GM23338 (cell line): ENCODE results near the gene TDRD1. TPM values are rescaled to one million over a fixed set of nuclear protein-coding genes. Genes with fewer than 3 reads are reported as not detected.

ENCODE experiments used
- ATAC-seq: fragments of 200-7000 bp; cut with Tn5 transposase; 3 replicates; pipeline ENCODE4 v1.9.1; 2020
- DNase-seq: peaks from one replicate; pipeline ENCODE4 v3.0.0-alpha.2; 2015; ENCODE audit warnings: low spot score
- H2AFZ ChIP-seq: fragments of 200-600 bp; sonication (generic); 2 replicates; pipeline ENCODE4 v1.8.0; 2016; ENCODE audit warnings: antibody characterized with exemption, mild to moderate bottlenecking, moderate library complexity
- H3F3A ChIP-seq: fragments of 200-600 bp; sonication (generic); replicated peaks from 2 replicates; pipeline ENCODE4 v1.8.0; 2017; ENCODE audit warnings: antibody characterized with exemption, mixed run types, low read depth
- H3K27ac ChIP-seq: fragments of 200-600 bp; sonication (generic); 2 replicates; pipeline ENCODE4 v1.6.1; 2016; ENCODE audit warnings: low read depth
- H3K27me3 ChIP-seq: fragments of 200-600 bp; sonication (generic); 2 replicates; pipeline ENCODE4 v1.8.0; 2016; ENCODE audit warnings: mild to moderate bottlenecking, mixed run types, moderate library complexity; ENCODE audit not compliant: insufficient read depth
- H3K36me3 ChIP-seq: fragments of 200-600 bp; sonication (generic); 2 replicates; pipeline ENCODE4 v1.8.0; 2016; ENCODE audit warnings: mild to moderate bottlenecking; ENCODE audit not compliant: insufficient read depth
- H3K4me1 ChIP-seq: fragments of 200-600 bp; sonication (generic); 2 replicates; pipeline ENCODE4 v1.8.0; 2016; ENCODE audit warnings: mild to moderate bottlenecking, moderate library complexity; ENCODE audit not compliant: insufficient read depth
- H3K4me2 ChIP-seq: fragments of 200-600 bp; sonication (generic); 2 replicates; pipeline ENCODE4 v1.7.1; 2017; ENCODE audit warnings: mixed run types
- H3K4me3 ChIP-seq: fragments of 200-600 bp; sonication (generic); 2 replicates; pipeline ENCODE4 v1.6.1; 2016; ENCODE audit warnings: mixed run types
- H3K79me2 ChIP-seq: fragments of 200-600 bp; sonication (generic); replicated peaks from 2 replicates; pipeline ENCODE4 v1.8.0; 2017; ENCODE audit warnings: mild to moderate bottlenecking; ENCODE audit not compliant: insufficient read depth
- H3K9me2 ChIP-seq: fragments of 200-600 bp; sonication (generic); 2 replicates; pipeline ENCODE4 v1.8.0; 2017; ENCODE audit not compliant: insufficient read depth
- H4K20me1 ChIP-seq: fragments of 200-600 bp; sonication (generic); replicated peaks from 2 replicates; pipeline ENCODE4 v1.8.0; 2017; ENCODE audit warnings: mild to moderate bottlenecking; ENCODE audit not compliant: insufficient read depth
- H3K27ac Mint-ChIP-seq: 2 replicates; pipeline ENCODE4 v1.8.0; 2020; ENCODE audit warnings: inconsistent platforms, mild to moderate bottlenecking, moderate library complexity, mixed read lengths
- H3K27me3 Mint-ChIP-seq: 3 replicates; pipeline ENCODE4 v1.8.0; 2022; ENCODE audit warnings: low read depth, mild to moderate bottlenecking, moderate library complexity, mixed read lengths, inconsistent platforms; ENCODE audit not compliant: insufficient read depth, poor library complexity
- H3K36me3 Mint-ChIP-seq: 3 replicates; pipeline ENCODE4 v1.8.0; 2021; ENCODE audit warnings: low read depth, mild to moderate bottlenecking, inconsistent platforms, moderate library complexity, mixed read lengths
- H3K4me1 Mint-ChIP-seq: 3 replicates; pipeline ENCODE4 v1.8.0; 2020; ENCODE audit warnings: mild to moderate bottlenecking, inconsistent platforms, mixed read lengths
- H3K4me3 Mint-ChIP-seq: 3 replicates; pipeline ENCODE4 v1.8.0; 2021; ENCODE audit warnings: moderate library complexity, mild to moderate bottlenecking, inconsistent platforms, mixed read lengths
- H3K9me3 Mint-ChIP-seq: 3 replicates; pipeline ENCODE4 v1.8.0; 2020; ENCODE audit warnings: moderate library complexity, mild to moderate bottlenecking, inconsistent platforms, mixed read lengths
- CREB1 ChIP-seq: fragments of 250-450 bp; sonication (Bioruptor Pico); IDR thresholded peaks from 2 replicates; pipeline ENCODE4 v1.5.0; 2020; ENCODE audit warnings: low read depth, mild to moderate bottlenecking, moderate library complexity
- EZH2 ChIP-seq: fragments of 200-600 bp; sonication (generic); IDR thresholded peaks from one replicate; pipeline ENCODE4 v1.8.0; 2017; ENCODE audit warnings: antibody characterized with exemption, mild to moderate bottlenecking, low read depth; ENCODE audit not compliant: unreplicated experiment
- EZH2phosphoT487 ChIP-seq: fragments of 200-600 bp; sonication (generic); IDR thresholded peaks from one replicate; pipeline ENCODE4 v1.8.1; 2018; ENCODE audit warnings: antibody characterized with exemption; ENCODE audit not compliant: unreplicated experiment
- ZNF114 ChIP-seq: fragments of 250-450 bp; sonication (Bioruptor Pico); IDR thresholded peaks from 2 replicates; pipeline ENCODE4 v1.5.0; 2020; ENCODE audit warnings: mild to moderate bottlenecking, moderate library complexity
- ZNF331 ChIP-seq: fragments of 250-450 bp; sonication (Bioruptor Pico); IDR thresholded peaks from 2 replicates; pipeline ENCODE4 v1.5.0; 2020; ENCODE audit warnings: low read depth, mild to moderate bottlenecking, moderate library complexity
- polyA plus RNA-seq: library from polyadenylated mRNA; unstranded; fragments of >200 nt; fragmentation: Nextera tagmentation; extraction: Ambion mirVana; gene quantifications from 2 replicates; pipeline ENCODE4 v1.2.1, GENCODE V29; 2016
- total RNA-seq: library from RNA; depleted of rRNA; stranded (reverse); fragments of >200 nt; shearing (Covaris generic); gene quantifications from 2 replicates; pipeline ENCODE4 v1.2.3, GENCODE V29; 2014
- TF ChIP-seq, protein P1 (sequence below): fragments of 250-450 bp; sonication (Bioruptor Pico); IDR thresholded peaks from 2 replicates; pipeline ENCODE4 v1.5.0; 2020; ENCODE audit warnings: mild to moderate bottlenecking, moderate library complexity
- TF ChIP-seq, protein P2 (sequence below): IDR thresholded peaks from 2 replicates; pipeline ENCODE4 v1.6.1; 2016; ENCODE audit warnings: antibody characterized with exemption

The TDRD1 gene
- total and polyA plus RNA-seq, 2 experiments from 2014 or later: 0.52 to 1.5 TPM

GRCh38 chr10:114215033-114215432 lies 35.9 kb downstream of the TDRD1 start (continued):
- TF ChIP-seq, protein P1, sequence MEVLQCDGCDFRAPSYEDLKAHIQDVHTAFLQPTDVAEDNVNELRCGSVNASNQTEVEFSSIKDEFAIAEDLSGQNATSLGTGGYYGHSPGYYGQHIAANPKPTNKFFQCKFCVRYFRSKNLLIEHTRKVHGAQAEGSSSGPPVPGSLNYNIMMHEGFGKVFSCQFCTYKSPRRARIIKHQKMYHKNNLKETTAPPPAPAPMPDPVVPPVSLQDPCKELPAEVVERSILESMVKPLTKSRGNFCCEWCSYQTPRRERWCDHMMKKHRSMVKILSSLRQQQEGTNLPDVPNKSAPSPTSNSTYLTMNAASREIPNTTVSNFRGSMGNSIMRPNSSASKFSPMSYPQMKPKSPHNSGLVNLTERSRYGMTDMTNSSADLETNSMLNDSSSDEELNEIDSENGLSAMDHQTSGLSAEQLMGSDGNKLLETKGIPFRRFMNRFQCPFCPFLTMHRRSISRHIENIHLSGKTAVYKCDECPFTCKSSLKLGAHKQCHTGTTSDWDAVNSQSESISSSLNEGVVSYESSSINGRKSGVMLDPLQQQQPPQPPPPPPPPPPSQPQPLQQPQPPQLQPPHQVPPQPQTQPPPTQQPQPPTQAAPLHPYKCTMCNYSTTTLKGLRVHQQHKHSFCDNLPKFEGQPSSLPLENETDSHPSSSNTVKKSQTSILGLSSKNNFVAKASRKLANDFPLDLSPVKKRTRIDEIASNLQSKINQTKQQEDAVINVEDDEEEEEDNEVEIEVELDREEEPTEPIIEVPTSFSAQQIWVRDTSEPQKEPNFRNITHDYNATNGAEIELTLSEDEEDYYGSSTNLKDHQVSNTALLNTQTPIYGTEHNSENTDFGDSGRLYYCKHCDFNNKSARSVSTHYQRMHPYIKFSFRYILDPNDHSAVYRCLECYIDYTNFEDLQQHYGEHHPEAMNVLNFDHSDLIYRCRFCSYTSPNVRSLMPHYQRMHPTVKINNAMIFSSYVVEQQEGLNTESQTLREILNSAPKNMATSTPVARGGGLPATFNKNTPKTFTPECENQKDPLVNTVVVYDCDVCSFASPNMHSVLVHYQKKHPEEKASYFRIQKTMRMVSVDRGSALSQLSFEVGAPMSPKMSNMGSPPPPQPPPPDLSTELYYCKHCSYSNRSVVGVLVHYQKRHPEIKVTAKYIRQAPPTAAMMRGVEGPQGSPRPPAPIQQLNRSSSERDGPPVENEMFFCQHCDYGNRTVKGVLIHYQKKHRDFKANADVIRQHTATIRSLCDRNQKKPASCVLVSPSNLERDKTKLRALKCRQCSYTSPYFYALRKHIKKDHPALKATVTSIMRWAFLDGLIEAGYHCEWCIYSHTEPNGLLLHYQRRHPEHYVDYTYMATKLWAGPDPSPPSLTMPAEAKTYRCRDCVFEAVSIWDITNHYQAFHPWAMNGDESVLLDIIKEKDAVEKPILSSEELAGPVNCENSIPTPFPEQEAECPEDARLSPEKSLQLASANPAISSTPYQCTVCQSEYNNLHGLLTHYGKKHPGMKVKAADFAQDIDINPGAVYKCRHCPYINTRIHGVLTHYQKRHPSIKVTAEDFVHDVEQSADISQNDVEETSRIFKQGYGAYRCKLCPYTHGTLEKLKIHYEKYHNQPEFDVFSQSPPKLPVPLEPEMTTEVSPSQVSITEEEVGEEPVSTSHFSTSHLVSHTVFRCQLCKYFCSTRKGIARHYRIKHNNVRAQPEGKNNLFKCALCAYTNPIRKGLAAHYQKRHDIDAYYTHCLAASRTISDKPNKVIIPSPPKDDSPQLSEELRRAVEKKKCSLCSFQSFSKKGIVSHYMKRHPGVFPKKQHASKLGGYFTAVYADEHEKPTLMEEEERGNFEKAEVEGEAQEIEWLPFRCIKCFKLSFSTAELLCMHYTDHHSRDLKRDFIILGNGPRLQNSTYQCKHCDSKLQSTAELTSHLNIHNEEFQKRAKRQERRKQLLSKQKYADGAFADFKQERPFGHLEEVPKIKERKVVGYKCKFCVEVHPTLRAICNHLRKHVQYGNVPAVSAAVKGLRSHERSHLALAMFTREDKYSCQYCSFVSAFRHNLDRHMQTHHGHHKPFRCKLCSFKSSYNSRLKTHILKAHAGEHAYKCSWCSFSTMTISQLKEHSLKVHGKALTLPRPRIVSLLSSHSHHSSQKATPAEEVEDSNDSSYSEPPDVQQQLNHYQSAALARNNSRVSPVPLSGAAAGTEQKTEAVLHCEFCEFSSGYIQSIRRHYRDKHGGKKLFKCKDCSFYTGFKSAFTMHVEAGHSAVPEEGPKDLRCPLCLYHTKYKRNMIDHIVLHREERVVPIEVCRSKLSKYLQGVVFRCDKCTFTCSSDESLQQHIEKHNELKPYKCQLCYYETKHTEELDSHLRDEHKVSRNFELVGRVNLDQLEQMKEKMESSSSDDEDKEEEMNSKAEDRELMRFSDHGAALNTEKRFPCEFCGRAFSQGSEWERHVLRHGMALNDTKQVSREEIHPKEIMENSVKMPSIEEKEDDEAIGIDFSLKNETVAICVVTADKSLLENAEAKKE (CRISPR knock-in tag): no peak
- TF ChIP-seq, protein P2, sequence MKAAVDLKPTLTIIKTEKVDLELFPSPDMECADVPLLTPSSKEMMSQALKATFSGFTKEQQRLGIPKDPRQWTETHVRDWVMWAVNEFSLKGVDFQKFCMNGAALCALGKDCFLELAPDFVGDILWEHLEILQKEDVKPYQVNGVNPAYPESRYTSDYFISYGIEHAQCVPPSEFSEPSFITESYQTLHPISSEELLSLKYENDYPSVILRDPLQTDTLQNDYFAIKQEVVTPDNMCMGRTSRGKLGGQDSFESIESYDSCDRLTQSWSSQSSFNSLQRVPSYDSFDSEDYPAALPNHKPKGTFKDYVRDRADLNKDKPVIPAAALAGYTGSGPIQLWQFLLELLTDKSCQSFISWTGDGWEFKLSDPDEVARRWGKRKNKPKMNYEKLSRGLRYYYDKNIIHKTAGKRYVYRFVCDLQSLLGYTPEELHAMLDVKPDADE: no peak

- Mint-ChIP-seq H3K4me1 (no peaks in the 10 kb centered on the region), H3K9me3 (no peaks in the 10 kb centered on the region; the same call in 2 of the 3 replicates), H3K4me3 (no peak overlapping the region), H3K27me3 (no peaks in the 10 kb centered on the region), H3K36me3 (no peaks in the 10 kb centered on the region), H3K27ac (no peak overlapping the region)
- no peaks in the 10 kb centered on the region for H3K27me3 ChIP-seq
- no peak overlapping the region for H2AFZ ChIP-seq
- no peaks in the 10 kb centered on the region for H4K20me1 ChIP-seq
- no peak overlapping the region for H3K4me2 ChIP-seq
- no peak for ATAC-seq
- H3K9me2 ChIP-seq: peaks cover 5% of the 10 kb centered on the region; the same call in 1 of the 2 replicates
- H3K27ac ChIP-seq: no peak overlapping the region
- no peak for DNase-seq
- H3K4me1 ChIP-seq: no peaks in the 10 kb centered on the region
- H3K4me3 ChIP-seq: no peak overlapping the region
- no peaks in the 10 kb centered on the region for H3K79me2 ChIP-seq
- no peaks in the 10 kb centered on the region for H3F3A ChIP-seq
- no peaks in the 10 kb centered on the region for H3K36me3 ChIP-seq
- TF ChIP-seq, protein P1 (CRISPR knock-in tag): no peak
- TF ChIP-seq ZNF331 (CRISPR knock-in tag) (no peak), CREB1 (CRISPR knock-in tag) (no peak), EZH2phosphoT487 (no peak), EZH2 (no peak), ZNF114 (no peak)
Measured at GRCh38 chr10:114220281-114220680, 41.1 kb downstream of the TDRD1 start.
